ENCODE measurements around the gene IL1RN.

The IL1RN gene

GRCh38 chr2:113114224-113114945 is 13.0 kb upstream of the IL1RN start:
- H3K4me3 ChIP-seq (ENCODE audit: low read depth, low read length) = no peak overlapping the region
- no peak for TF ChIP-seq CTCF (IDR thresholded peaks at IDR 0.05; ENCODE audit: borderline replicate concordance, insufficient read depth, low read depth, low read length)

- TF ChIP-seq CTCF (IDR thresholded peaks at IDR 0.05; ENCODE audit: borderline replicate concordance, insufficient read depth, low read depth, low read length) = no peak
- no peak overlapping the region for H3K4me3 ChIP-seq (ENCODE audit: low read depth, low read length)
Observed at GRCh38 chr2:113114996-113115395, 12.4 kb upstream of the IL1RN start.

GRCh38 chr2:113116100-113116958 is 11.1 kb upstream of the IL1RN start:
- TF ChIP-seq CTCF (IDR thresholded peaks at IDR 0.05; ENCODE audit: borderline replicate concordance, insufficient read depth, low read depth, low read length) = no peak
- H3K4me3 ChIP-seq (ENCODE audit: low read depth, low read length) = no peak overlapping the region

GRCh38 chr2:113117541-113118262 is 9.7 kb upstream of the IL1RN start:
- no peak overlapping the region for H3K4me3 ChIP-seq (ENCODE audit: low read depth, low read length)

GRCh38 chr2:113118263-113118657 is 9.1 kb upstream of the IL1RN start:
- H3K4me3 ChIP-seq (ENCODE audit: low read depth, low read length) = no peak overlapping the region
- TF ChIP-seq CTCF (IDR thresholded peaks at IDR 0.05; ENCODE audit: borderline replicate concordance, insufficient read depth, low read depth, low read length) = no peak

More at GRCh38 chr2:113117541-113118262, 9.7 kb upstream of the IL1RN start:
- TF ChIP-seq CTCF (IDR thresholded peaks at IDR 0.05; ENCODE audit: borderline replicate concordance, insufficient read depth, low read depth, low read length) = no peak

- no peak overlapping the region for H3K4me3 ChIP-seq (ENCODE audit: low read depth, low read length)
- no peak for TF ChIP-seq CTCF (IDR thresholded peaks at IDR 0.05; ENCODE audit: borderline replicate concordance, insufficient read depth, low read depth, low read length)
Observed at GRCh38 chr2:113119111-113119510, 8.3 kb upstream of the IL1RN start.

Measured in GM12875 (cell line).